Measurements from ENCODE around the gene SLC41A3. TPM values are rescaled to one million over a fixed set of nuclear protein-coding genes. Genes with fewer than 3 reads are reported as not detected.

The SLC41A3 gene
- total and polyA plus RNA-seq, 2 of the 8 experiments (the other 6 are each of a cell fraction or from before 2014, with no cell fraction given): 30.2 to 56.4 TPM

DNA sequence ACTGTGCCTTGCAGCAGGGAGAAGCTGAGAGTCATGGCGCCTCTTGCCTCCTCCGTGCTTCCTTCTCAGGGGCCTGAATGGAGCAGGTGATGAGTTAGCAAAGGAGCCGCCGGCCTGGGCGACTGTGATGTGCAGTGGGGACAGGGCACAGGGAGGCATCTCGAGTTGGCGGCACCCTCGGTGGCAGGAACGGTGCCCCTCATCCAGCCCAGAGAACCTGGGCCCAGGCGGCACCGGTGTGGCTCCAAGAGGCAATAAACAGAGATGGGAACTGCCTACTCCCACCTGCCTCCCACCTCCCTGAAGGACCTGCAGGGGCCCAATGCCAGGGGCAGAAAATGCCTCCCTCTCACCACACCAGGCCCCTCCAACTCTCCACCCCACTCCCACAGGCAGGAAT is 6.2 kb downstream of the SLC41A3 start:
- Histone ChIP-seq H3K4me2 (ENCODE audit: insufficient read depth in 1 of 2, low read depth in 2 of 2, low read length in 2 of 2) (no peak overlapping the region), H3K27me3 (replicated peaks in 1 of 4; ENCODE audit: control insufficient read depth in 3 of 4, extremely low read depth in 1 of 4, insufficient read depth in 3 of 4, low read length in 3 of 4) (no peaks in the 10 kb centered on the region), H3K4me3 (ENCODE audit: extremely low read depth in 1 of 4, insufficient read depth in 2 of 4, low read depth in 3 of 4, low read length in 4 of 4) (no peak overlapping the region), H2BK15ac (ENCODE audit: low read length) (no peak overlapping the region), H2AK5ac (ENCODE audit: low read depth, low read length) (no peak overlapping the region), H3K9ac (replicated peaks in 1 of 4; ENCODE audit: extremely low read depth in 1 of 4, low read depth in 3 of 4, low read length in 3 of 4) (no peak overlapping the region), H4K91ac (replicated peaks; ENCODE audit: insufficient read length, low read length) (no peak overlapping the region), H3K9me3 (ENCODE audit: insufficient read depth in 2 of 2, low read depth in 1 of 2, low read length in 1 of 2) (no peaks in the 10 kb centered on the region), H4K8ac (ENCODE audit: extremely low read depth, insufficient read depth, low read length) (no peak overlapping the region), H3K4ac (replicated peaks; ENCODE audit: insufficient read length, low read depth, low read length) (no peak overlapping the region), H2BK12ac (ENCODE audit: low read depth, low read length) (no peak overlapping the region), H3K56ac (replicated peaks; ENCODE audit: insufficient read length, low read depth, low read length) (no peak overlapping the region), H3K14ac (ENCODE audit: insufficient read length) (no peak overlapping the region), H3K23ac (ENCODE audit: insufficient read length) (no peak overlapping the region), H2BK120ac (replicated peaks; ENCODE audit: low read depth, low read length) (no peak overlapping the region), H3K27ac (ENCODE audit: low read depth, low read length) (no peak overlapping the region), H2AFZ (ENCODE audit: low read length) (no peak overlapping the region), H4K20me1 (replicated peaks in 1 of 2; ENCODE audit: control insufficient read depth in 1 of 2, insufficient read depth in 2 of 2, low read length in 2 of 2) (no peaks in the 10 kb centered on the region), H2BK20ac (ENCODE audit: low read length) (no peak overlapping the region), H3K4me1 (replicated peaks in 1 of 4; ENCODE audit: control insufficient read depth in 3 of 4, insufficient read depth in 4 of 4, low read length in 3 of 4) (no peaks in the 10 kb centered on the region), H3K79me1 (ENCODE audit: low read depth, low read length) (no peaks in the 10 kb centered on the region), H3K36me3 (ENCODE audit: control insufficient read depth in 2 of 4, insufficient read depth in 4 of 4, low read length in 3 of 4) (no peaks in the 10 kb centered on the region), H2BK5ac (ENCODE audit: low read depth, low read length) (no peak overlapping the region), H3K18ac (ENCODE audit: extremely low read depth, low read length) (no peak overlapping the region), H4K5ac (ENCODE audit: insufficient read length, low read depth, low read length) (no peak overlapping the region), H3K79me2 (ENCODE audit: control insufficient read depth in 1 of 2, insufficient read depth in 2 of 2, low read length in 2 of 2) (no peaks in the 10 kb centered on the region), H3K23me2 (ENCODE audit: low read depth, low read length) (no peaks in the 10 kb centered on the region)
- WGBS, 2 experiments (ENCODE audit: extremely low coverage in 1 of 2, insufficient coverage in 1 of 2, insufficient read length in 1 of 2, insufficient replicate concordance in 2 of 2, low coverage in 1 of 2, low lambda C conversion rate in 2 of 2, missing lambda C conversion rate in 1 of 2): 95% methylated on average over 11 of the region's 11 CpGs; no CpG with 5 or more reads in 1 of the 2 experiments
- FAIRE-seq (no peak), DNase-seq (ENCODE audit: low read depth in 1 of 2, low spot score in 2 of 2) (no peak)
- POLR2A ChIA-PET (ENCODE audit: partially characterized antibody): no interaction called here
- CTCF ChIA-PET (ENCODE audit: partially characterized antibody): no interaction called here
- TF ChIP-seq POU5F1 (IDR thresholded peaks at IDR 0.05; ENCODE audit: low read depth, low read length) (no peak), SRF (IDR thresholded peaks at IDR 0.05; ENCODE audit: low read depth, low read length) (no peak), CBX5 (IDR thresholded peaks at IDR 0.05; ENCODE audit: low read depth, low read length) (no peak), SP2 (IDR thresholded peaks at IDR 0.05; ENCODE audit: low read length) (no peak), TAF7 (optimal IDR thresholded peaks at IDR 0.05; ENCODE audit: borderline replicate concordance, low read depth, low read length) (no peak), KDM5A (IDR thresholded peaks at IDR 0.05; ENCODE audit: low read length) (no peak)
- TF ChIP-seq, protein P1, sequence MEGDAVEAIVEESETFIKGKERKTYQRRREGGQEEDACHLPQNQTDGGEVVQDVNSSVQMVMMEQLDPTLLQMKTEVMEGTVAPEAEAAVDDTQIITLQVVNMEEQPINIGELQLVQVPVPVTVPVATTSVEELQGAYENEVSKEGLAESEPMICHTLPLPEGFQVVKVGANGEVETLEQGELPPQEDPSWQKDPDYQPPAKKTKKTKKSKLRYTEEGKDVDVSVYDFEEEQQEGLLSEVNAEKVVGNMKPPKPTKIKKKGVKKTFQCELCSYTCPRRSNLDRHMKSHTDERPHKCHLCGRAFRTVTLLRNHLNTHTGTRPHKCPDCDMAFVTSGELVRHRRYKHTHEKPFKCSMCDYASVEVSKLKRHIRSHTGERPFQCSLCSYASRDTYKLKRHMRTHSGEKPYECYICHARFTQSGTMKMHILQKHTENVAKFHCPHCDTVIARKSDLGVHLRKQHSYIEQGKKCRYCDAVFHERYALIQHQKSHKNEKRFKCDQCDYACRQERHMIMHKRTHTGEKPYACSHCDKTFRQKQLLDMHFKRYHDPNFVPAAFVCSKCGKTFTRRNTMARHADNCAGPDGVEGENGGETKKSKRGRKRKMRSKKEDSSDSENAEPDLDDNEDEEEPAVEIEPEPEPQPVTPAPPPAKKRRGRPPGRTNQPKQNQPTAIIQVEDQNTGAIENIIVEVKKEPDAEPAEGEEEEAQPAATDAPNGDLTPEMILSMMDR (IDR thresholded peaks at IDR 0.05; ENCODE audit: control extremely low read depth in 1 of 3, insufficient read depth in 1 of 3, low read depth in 1 of 3, low read length in 3 of 3): no peak
- TF ChIP-seq, protein P2, sequence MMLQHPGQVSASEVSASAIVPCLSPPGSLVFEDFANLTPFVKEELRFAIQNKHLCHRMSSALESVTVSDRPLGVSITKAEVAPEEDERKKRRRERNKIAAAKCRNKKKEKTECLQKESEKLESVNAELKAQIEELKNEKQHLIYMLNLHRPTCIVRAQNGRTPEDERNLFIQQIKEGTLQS (IDR thresholded peaks at IDR 0.05; ENCODE audit: insufficient read depth, low read depth, low read length): no peak
- TF ChIP-seq, protein P3, sequence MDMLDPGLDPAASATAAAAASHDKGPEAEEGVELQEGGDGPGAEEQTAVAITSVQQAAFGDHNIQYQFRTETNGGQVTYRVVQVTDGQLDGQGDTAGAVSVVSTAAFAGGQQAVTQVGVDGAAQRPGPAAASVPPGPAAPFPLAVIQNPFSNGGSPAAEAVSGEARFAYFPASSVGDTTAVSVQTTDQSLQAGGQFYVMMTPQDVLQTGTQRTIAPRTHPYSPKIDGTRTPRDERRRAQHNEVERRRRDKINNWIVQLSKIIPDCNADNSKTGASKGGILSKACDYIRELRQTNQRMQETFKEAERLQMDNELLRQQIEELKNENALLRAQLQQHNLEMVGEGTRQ (IDR thresholded peaks at IDR 0.05; ENCODE audit: low read length): no peak
